Measurements from ENCODE around the gene TNC. TPM values are rescaled to one million over a fixed set of nuclear protein-coding genes. Genes with fewer than 3 reads are reported as not detected.

Gene TNC
- 5.7 TPM for total RNA-seq (2021; ENCODE audit: unreplicated experiment)
- 11.2 TPM for polyA plus RNA-seq (2012; ENCODE audit: insufficient read length)
- Bru-seq, nascent RNA: percentile 35 among the genes with signal in this experiment
- percentile 27 among the genes with signal in this experiment for BruChase-seq, experiment 1, labeled RNA remaining after a 2-hour chase
- BruChase-seq, experiment 2, labeled RNA remaining after a 6-hour chase: percentile 35 among the genes with signal in this experiment
- long read RNA-seq, partial matches to known transcripts: 1 of 2 reads
- long read RNA-seq, other reads (novel, unspliced or antisense): 1 of 2 reads

- peak; percentile 84 for ATAC-seq
- H3K9me3 ChIP-seq (ENCODE audit: control insufficient read depth, insufficient read depth, low read depth, low read length): no peaks in the 10 kb centered on the region
- peak within 1 kb of the TSS; percentile 36 to 56 for H3K4me3 ChIP-seq (ENCODE audit: low read depth in 2 of 2, low read length in 2 of 2)
- intact Hi-C loops (cut with micrococcal nuclease; ENCODE audit: unreplicated experiment) (no loop called here), in situ Hi-C loops (cut with HindIII; ENCODE audit: low pct_unique_long_range_greater_than_20kb, low sequenced_read_pairs) (no loop called here)
- TF ChIP-seq POLR2AphosphoS5 (IDR thresholded peaks at IDR 0.05; ENCODE audit: low read depth, low read length) (no peak), CTCF (IDR thresholded peaks at IDR 0.05) (no peak), TCF7L2 (IDR thresholded peaks at IDR 0.05; ENCODE audit: low read depth, low read length) (no peak), REST (IDR thresholded peaks at IDR 0.05; ENCODE audit: insufficient read depth in 1 of 2, low read depth in 2 of 2, low read length in 1 of 2) (no peak), SIN3A (IDR thresholded peaks at IDR 0.05; ENCODE audit: borderline replicate concordance, insufficient read depth, low read depth, low read length) (no peak)
- peaks cover 2% of the 10 kb centered on the region; the same call in 1 of the 2 replicates for H3K27me3 ChIP-seq (ENCODE audit: control insufficient read depth, insufficient read depth, low read length)
- no peaks in the 10 kb centered on the region for H3K36me3 ChIP-seq (ENCODE audit: control insufficient read depth, insufficient read depth, low read length)
- BruUV-seq (replicated peaks): no TSS peak
- H3K27ac ChIP-seq (ENCODE audit: low read length): no peak within 1 kb of the TSS
- H3K4me1 ChIP-seq (ENCODE audit: control insufficient read depth, insufficient read depth, low read length): no peaks in the 10 kb centered on the region
- no peak for DNase-seq (ENCODE audit: low read depth, low spot score)
- ChIA-PET CTCF (no interaction called here), POLR2A (no interaction called here)
Measured at GRCh38 chr9:115117999-115118878, at the start of gene TNC. TSS of gene TNC (minus strand) at chr9:115118157. CDS start at chr9:115091018, 27,139 bp downstream.

GRCh38 chr9:115167175-115167574 lies 49.2 kb upstream of the TNC start:
- Histone ChIP-seq H3K36me3 (ENCODE audit: control insufficient read depth, insufficient read depth, low read length) (no peaks in the 10 kb centered on the region), H3K4me1 (ENCODE audit: control insufficient read depth, insufficient read depth, low read length) (no peaks in the 10 kb centered on the region), H3K9me3 (ENCODE audit: control insufficient read depth, insufficient read depth, low read depth, low read length) (no peaks in the 10 kb centered on the region), H3K4me3 (ENCODE audit: low read depth in 2 of 2, low read length in 2 of 2) (no peak overlapping the region), H3K27ac (ENCODE audit: low read length) (no peak overlapping the region), H3K27me3 (ENCODE audit: control insufficient read depth, insufficient read depth, low read length) (no peaks in the 10 kb centered on the region)
- POLR2A ChIA-PET: no interaction called here
- no peak for TF ChIP-seq CTCF (IDR thresholded peaks at IDR 0.05)
- no peak for TF ChIP-seq TCF7L2 (IDR thresholded peaks at IDR 0.05; ENCODE audit: low read depth, low read length)
- no peak for TF ChIP-seq REST (IDR thresholded peaks at IDR 0.05; ENCODE audit: insufficient read depth in 1 of 2, low read depth in 2 of 2, low read length in 1 of 2)
- TF ChIP-seq POLR2AphosphoS5 (IDR thresholded peaks at IDR 0.05; ENCODE audit: low read depth, low read length): no peak
- no peak for TF ChIP-seq SIN3A (IDR thresholded peaks at IDR 0.05; ENCODE audit: borderline replicate concordance, insufficient read depth, low read depth, low read length)
- in situ Hi-C loops (cut with HindIII; ENCODE audit: low pct_unique_long_range_greater_than_20kb, low sequenced_read_pairs): no loop called here
- DNase-seq (ENCODE audit: low read depth, low spot score): no peak
- intact Hi-C loops (cut with micrococcal nuclease; ENCODE audit: unreplicated experiment): no loop called here
- no TSS peak for BruUV-seq (replicated peaks)
- ATAC-seq: no peak
- CTCF ChIA-PET: no interaction called here
